GM12878 (cell line): ENCODE results near the gene IL1RAP. TPM values are rescaled to one million over a fixed set of nuclear protein-coding genes. Genes with fewer than 3 reads are reported as not detected.

ENCODE experiments used
- ATAC-seq: fragments of 200-7000 bp; cut with Tn5 transposase; 3 replicates; pipeline ENCODE4 v1.9.1; 2020; ENCODE audit warnings: mild to moderate bottlenecking, moderate library complexity
- BruUV-seq: library from RNA; stranded (reverse); fragments of 400-500 nt; replicated peaks from 2 replicates; lab custom pipeline; 2021; lab: Mats Ljungman, UMichigan
- CTCF ChIA-PET: fragments of 300-600 bp; sonication (Branson Sonifier 250); formaldehyde crosslinking; extraction: SDS; loops from one replicate; lab custom pipeline; 2021; ENCODE audit warnings: inconsistent platforms; lab: Yijun Ruan, JAX
- POLR2A ChIA-PET: fragments of 350-600 bp; formaldehyde crosslinking; extraction: SDS; loops from one replicate; lab custom pipeline; 2021; ENCODE audit warnings: inconsistent platforms; lab: Charles Lee
- RAD21 ChIA-PET: fragments of 300-600 bp; sonication (Branson Sonifier 250); formaldehyde crosslinking; loops from one replicate; lab custom pipeline; 2023; ENCODE audit warnings: antibody characterized with exemption; ENCODE audit not compliant: unreplicated experiment; lab: Charles Lee
- SMC1A ChIA-PET: fragments of 300-600 bp; sonication (Branson Sonifier 250); formaldehyde crosslinking; loops from one replicate; lab custom pipeline; 2023; ENCODE audit not compliant: unreplicated experiment, uncharacterized antibody; lab: Charles Lee
- DNase-seq: peaks from one replicate; pipeline ENCODE4 v3.0.0-alpha.2; 2011; ENCODE audit warnings: low read depth, low spot score
- FAIRE-seq: peaks from 3 replicates; lab custom pipeline; 2011; peaks lifted over from hg19 to GRCh38; lab: Jason Lieb, UNC
- H2AFZ ChIP-seq: 2 replicates; pipeline ENCODE4 v1.6.0; 2011; ENCODE audit warnings: low read depth, low read length, control low read depth; ENCODE audit not compliant: control insufficient read depth
- H3K27ac ChIP-seq: 2 replicates; pipeline ENCODE4 v1.5.1; 2011; ENCODE audit warnings: control low read depth; ENCODE audit not compliant: control insufficient read depth, insufficient read depth
- H3K27me3 ChIP-seq, 2 experiments: replicated peaks in 1 of 2; 2 replicates each; pipeline versions ENCODE4 v1.6.0 to v1.6.1; 2011; ENCODE audit warnings: low read length in 1 of 2; ENCODE audit not compliant: control insufficient read depth in 2 of 2, insufficient read depth in 2 of 2
- H3K36me3 ChIP-seq, 2 experiments: 2 replicates each; pipeline ENCODE4 v1.5.1; 2011; ENCODE audit warnings: low read length in 1 of 2; ENCODE audit not compliant: control insufficient read depth in 2 of 2, insufficient read depth in 2 of 2
- H3K4me1 ChIP-seq: 2 replicates; pipeline ENCODE4 v1.6.1; 2011; ENCODE audit warnings: mild to moderate bottlenecking, low read length, moderate library complexity, mixed read lengths; ENCODE audit not compliant: control insufficient read depth, insufficient read depth
- H3K4me2 ChIP-seq: 2 replicates; pipeline ENCODE4 v1.6.0; 2011; ENCODE audit warnings: control low read depth; ENCODE audit not compliant: control insufficient read depth, insufficient read depth
- H3K4me3 ChIP-seq: fragments of 200-600 bp; sonication (generic); 2 replicates; pipeline ENCODE4 v1.5.1; 2016
- H3K79me2 ChIP-seq: 2 replicates; pipeline ENCODE4 v1.6.0; 2011; ENCODE audit warnings: low read length; ENCODE audit not compliant: control insufficient read depth, insufficient read depth
- H3K9ac ChIP-seq: 2 replicates; pipeline ENCODE4 v1.8.0; 2011; ENCODE audit warnings: low read length, control low read depth, mixed read lengths; ENCODE audit not compliant: control insufficient read depth, insufficient read depth
- H3K9me3 ChIP-seq: replicated peaks from 3 replicates; pipeline ENCODE4 v1.5.1; 2011; ENCODE audit warnings: mild to moderate bottlenecking, low read length; ENCODE audit not compliant: control insufficient read depth, insufficient read depth
- H4K20me1 ChIP-seq: 2 replicates; pipeline ENCODE4 v1.6.0; 2011; ENCODE audit not compliant: control insufficient read depth, insufficient read depth
- BACH1 ChIP-seq: fragments of 450-650 bp; IDR thresholded peaks from 2 replicates; pipeline ENCODE4 v1.6.1; 2017; ENCODE audit warnings: mild to moderate bottlenecking, borderline replicate concordance
- CHD4 ChIP-seq: fragments of 200-600 bp; sonication (generic); IDR thresholded peaks from 2 replicates; pipeline ENCODE4 v1.6.1; 2016; ENCODE audit warnings: mild to moderate bottlenecking
- CREM ChIP-seq: IDR thresholded peaks from 2 replicates; pipeline ENCODE4 v1.6.1; 2014; ENCODE audit warnings: antibody characterized with exemption, low read depth
- KAT2A ChIP-seq: conservative IDR thresholded peaks from 2 replicates; pipeline ENCODE4 v1.6.1; 2011; ENCODE audit warnings: low read depth, low read length; ENCODE audit not compliant: control insufficient read depth
- POLR2A ChIP-seq: IDR thresholded peaks from 2 replicates; pipeline ENCODE4 v1.6.1; 2011; ENCODE audit warnings: low read depth, mild to moderate bottlenecking, low read length
- TCF7 ChIP-seq: IDR thresholded peaks from 2 replicates; pipeline ENCODE4 v1.6.1; 2014; ENCODE audit warnings: antibody characterized with exemption, borderline replicate concordance
- WGBS: methylation state at CpG from one replicate; pipeline ENCODE4 v1.1.6; 2016; ENCODE audit warnings: low lambda C conversion rate; ENCODE audit not compliant: insufficient replicate concordance, insufficient coverage; ENCODE audit errors: missing lambda C conversion rate; 5-methylcytosine and 5-hydroxymethylcytosine counted together
- in situ Hi-C: fragments of 300-500 bp; cut with MboI; formaldehyde crosslinking; loops from 9 replicates; pipeline ENCODE4 v1.14.3; 2018; ENCODE audit warnings: mixed read lengths
- intact Hi-C: fragments of 100-400 bp; cut with micrococcal nuclease; formaldehyde crosslinking; loops from one replicate; pipeline ENCODE4 v1.14.2; 2022; ENCODE audit not compliant: unreplicated experiment
- polyA plus RNA-seq, 11 experiments: library from polyadenylated mRNA; depleted of rRNA in 4 of 11; unstranded in 6 of 11; stranded (reverse) in 5 of 11; fragments of >200 nt; fragmentation: Nextera tagmentation in 4 of 11; fragmentation: Illumina TruSeq in 1 of 11; extraction: Ambion mirVana in 4 of 11; extraction: Trizol in 1 of 11; gene quantifications; 1 replicate in 1 of 11; 2 replicates in 10 of 11; pipeline versions ENCODE4 v1.2.1 to v1.2.3, GENCODE V29; 2011 to 2016; ENCODE audit warnings: inconsistent platforms in 2 of 11, missing spikeins in 2 of 11, low read depth in 1 of 11
- total RNA-seq, 4 experiments: library from RNA; depleted of rRNA in 3 of 4; stranded (reverse); fragments of >200 nt in 3 of 4; fragmentation: Illumina TruSeq in 1 of 4; extraction: Trizol in 1 of 4; gene quantifications; 2 replicates each; pipeline versions ENCODE4 v1.2.1 to v1.2.3, GENCODE V29; 2013 to 2021
- TF ChIP-seq, protein P1 (sequence below): fragments of 450-650 bp; IDR thresholded peaks from 2 replicates; pipeline ENCODE4 v1.6.1; 2016; ENCODE audit warnings: mild to moderate bottlenecking
- TF ChIP-seq, protein P2 (sequence below): fragments of 450-650 bp; IDR thresholded peaks from 2 replicates; pipeline ENCODE4 v1.6.1; 2017; ENCODE audit warnings: mild to moderate bottlenecking, low read depth, inconsistent platforms; ENCODE audit not compliant: poor library complexity, severe bottlenecking

Gene IL1RAP
- total and polyA plus RNA-seq, 10 of the 15 experiments (the other 5 are each of a cell fraction or from before 2014, with no cell fraction given), result 0.17 to 1.0 (median 0.44) TPM; not detected in 1

DNA sequence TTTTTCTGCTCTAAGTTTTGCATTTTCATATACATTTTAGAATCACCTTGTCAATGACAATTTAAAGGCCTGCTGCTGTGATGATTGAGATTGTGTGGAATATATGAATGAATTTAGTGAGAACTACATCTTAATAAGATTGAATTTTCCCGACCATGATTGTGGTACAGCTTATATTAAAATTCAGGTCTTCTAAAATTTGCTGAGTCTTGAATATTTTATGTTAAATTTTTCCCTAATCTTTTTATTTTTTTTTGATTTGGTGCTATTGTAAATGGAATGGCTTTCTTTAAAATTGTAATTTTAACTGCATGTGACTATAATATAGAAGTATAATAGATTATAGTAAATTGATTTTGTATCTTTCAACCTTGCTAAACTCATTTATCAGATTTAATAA lies 172.1 kb downstream of the IL1RAP start:
- TF ChIP-seq CREM (no peak), CHD4 (no peak)
- TF ChIP-seq, protein P1, sequence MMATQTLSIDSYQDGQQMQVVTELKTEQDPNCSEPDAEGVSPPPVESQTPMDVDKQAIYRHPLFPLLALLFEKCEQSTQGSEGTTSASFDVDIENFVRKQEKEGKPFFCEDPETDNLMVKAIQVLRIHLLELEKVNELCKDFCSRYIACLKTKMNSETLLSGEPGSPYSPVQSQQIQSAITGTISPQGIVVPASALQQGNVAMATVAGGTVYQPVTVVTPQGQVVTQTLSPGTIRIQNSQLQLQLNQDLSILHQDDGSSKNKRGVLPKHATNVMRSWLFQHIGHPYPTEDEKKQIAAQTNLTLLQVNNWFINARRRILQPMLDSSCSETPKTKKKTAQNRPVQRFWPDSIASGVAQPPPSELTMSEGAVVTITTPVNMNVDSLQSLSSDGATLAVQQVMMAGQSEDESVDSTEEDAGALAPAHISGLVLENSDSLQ, result no peak
- 36% methylated on average over 1 of the region's 1 CpG for WGBS
- Histone ChIP-seq H4K20me1 (no peaks in the 10 kb centered on the region), H3K4me2 (no peak overlapping the region), H3K27me3 (no peaks in the 10 kb centered on the region), H3K4me1 (no peaks in the 10 kb centered on the region), H3K79me2 (no peaks in the 10 kb centered on the region), H3K27ac (no peak overlapping the region), H3K36me3 (no peaks in the 10 kb centered on the region), H3K4me3 (no peak overlapping the region), H3K9ac (no peak overlapping the region), H2AFZ (no peak overlapping the region), H3K9me3 (no peaks in the 10 kb centered on the region)
- in situ Hi-C loops, result no loop called here
- CTCF ChIA-PET, result no interaction called here
- DNase-seq (no peak), FAIRE-seq (no peak), ATAC-seq (no peak)
- SMC1A ChIA-PET, result no interaction called here
- RAD21 ChIA-PET, result no interaction called here
- POLR2A ChIA-PET, result no interaction called here
- intact Hi-C loops, result no loop called here
- no TSS peak for BruUV-seq

DNA sequence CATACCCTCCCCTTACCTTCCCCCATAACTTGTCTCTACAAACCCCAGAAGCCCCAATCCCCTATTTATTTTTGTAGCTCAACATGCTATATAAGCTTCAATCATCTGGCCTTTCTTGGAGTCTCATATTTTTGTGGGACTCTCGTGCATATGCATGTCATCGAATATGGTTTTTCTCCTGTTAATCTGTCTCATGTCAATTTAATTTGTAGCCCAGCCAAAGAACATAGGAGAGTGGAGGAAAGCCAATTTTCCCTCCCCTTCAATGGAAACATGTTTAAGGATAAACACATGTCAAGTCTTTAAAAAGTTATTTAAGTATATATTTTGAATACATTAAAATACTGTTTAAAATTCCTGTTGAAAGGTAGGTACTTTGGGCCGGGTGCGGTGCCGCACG lies 176.4 kb downstream of the IL1RAP start:
- in situ Hi-C loops, result no loop called here
- 61% methylated on average over 6 of the region's 6 CpGs for WGBS
- H3K27me3 ChIP-seq, result no peaks in the 10 kb centered on the region
- H4K20me1 ChIP-seq, result no peaks in the 10 kb centered on the region
- RAD21 ChIA-PET, result no interaction called here
- intact Hi-C loops, result loop anchor here (10.0 kb wide), 1 partner anchor 465 kb away; no protein-coding TSS in a partner anchor
- no peak overlapping the region for H2AFZ ChIP-seq
- DNase-seq, result no peak
- no peak for FAIRE-seq
- H3K9ac ChIP-seq, result no peak overlapping the region
- H3K27ac ChIP-seq, result no peak overlapping the region
- TF ChIP-seq, protein P2, sequence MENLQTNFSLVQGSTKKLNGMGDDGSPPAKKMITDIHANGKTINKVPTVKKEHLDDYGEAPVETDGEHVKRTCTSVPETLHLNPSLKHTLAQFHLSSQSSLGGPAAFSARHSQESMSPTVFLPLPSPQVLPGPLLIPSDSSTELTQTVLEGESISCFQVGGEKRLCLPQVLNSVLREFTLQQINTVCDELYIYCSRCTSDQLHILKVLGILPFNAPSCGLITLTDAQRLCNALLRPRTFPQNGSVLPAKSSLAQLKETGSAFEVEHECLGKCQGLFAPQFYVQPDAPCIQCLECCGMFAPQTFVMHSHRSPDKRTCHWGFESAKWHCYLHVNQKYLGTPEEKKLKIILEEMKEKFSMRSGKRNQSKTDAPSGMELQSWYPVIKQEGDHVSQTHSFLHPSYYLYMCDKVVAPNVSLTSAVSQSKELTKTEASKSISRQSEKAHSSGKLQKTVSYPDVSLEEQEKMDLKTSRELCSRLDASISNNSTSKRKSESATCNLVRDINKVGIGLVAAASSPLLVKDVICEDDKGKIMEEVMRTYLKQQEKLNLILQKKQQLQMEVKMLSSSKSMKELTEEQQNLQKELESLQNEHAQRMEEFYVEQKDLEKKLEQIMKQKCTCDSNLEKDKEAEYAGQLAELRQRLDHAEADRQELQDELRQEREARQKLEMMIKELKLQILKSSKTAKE, result no peak
- no peak for TF ChIP-seq TCF7
- TF ChIP-seq BACH1, result no peak
- no peak for TF ChIP-seq POLR2A
- TF ChIP-seq KAT2A, result no peak
- H3K4me2 ChIP-seq, result no peak overlapping the region
- SMC1A ChIA-PET, result interaction anchor here (1.5 kb wide), 1 partner anchor 72 kb away, joined by 3 read pairs; no protein-coding TSS in a partner anchor
- H3K36me3 ChIP-seq, result no peaks in the 10 kb centered on the region
- no peaks in the 10 kb centered on the region for H3K9me3 ChIP-seq
- no peak overlapping the region for H3K4me3 ChIP-seq
- POLR2A ChIA-PET, result no interaction called here
- BruUV-seq, result no TSS peak
- no peak for ATAC-seq
- H3K4me1 ChIP-seq, result no peaks in the 10 kb centered on the region
- CTCF ChIA-PET, result interaction anchor here (0.6 to 1.6 kb wide), 2 partner anchors 10 to 733 kb away, joined by 3 to 4 read pairs; no protein-coding TSS in a partner anchor
- no peaks in the 10 kb centered on the region for H3K79me2 ChIP-seq
